ENCODE measurements around the gene MAGIX.

MAGIX gene

DNA sequence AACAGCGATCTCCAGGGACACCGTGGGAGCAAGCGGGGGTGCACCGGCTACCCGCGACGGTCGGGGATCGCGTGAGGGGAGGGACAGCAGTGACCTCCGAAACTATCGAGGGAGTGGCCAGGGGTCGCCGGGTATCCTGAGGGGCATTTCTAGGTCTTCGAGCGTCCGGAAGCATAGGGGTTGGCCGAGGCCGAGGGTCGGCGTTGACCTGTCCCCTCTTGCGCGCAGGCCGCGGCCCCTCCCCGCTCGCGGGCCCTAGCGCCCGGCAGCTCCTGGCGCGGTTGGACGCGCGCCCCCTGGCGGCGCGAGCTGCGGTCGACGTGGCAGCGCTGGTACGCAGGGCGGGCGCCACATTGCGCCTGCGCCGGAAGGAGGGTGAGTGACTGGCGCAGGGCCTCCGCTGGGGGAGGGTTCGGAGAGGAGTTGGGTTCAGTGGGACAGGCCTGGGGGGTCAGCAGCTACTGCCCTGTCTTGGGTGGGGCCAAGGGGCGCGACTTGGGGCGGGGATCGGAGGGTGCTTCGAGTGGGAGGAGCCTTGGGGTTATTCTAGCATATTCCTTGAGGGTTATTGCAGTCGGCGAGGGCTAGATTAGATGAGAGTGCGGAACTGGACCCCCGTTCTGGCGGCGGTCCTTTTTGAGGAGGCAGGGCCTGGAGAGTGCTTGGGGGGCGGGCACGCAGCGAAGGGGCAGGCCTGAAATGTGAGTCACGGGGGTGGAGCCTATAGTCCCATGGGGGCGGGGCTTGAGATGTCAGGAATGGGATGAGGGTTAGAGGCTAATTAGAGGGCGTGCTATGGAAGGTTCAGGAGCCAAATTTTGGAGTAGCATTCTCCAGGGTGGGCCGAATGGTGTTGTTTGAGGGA is 1.2 kb downstream of the MAGIX start:
- DNase-seq (ENCODE audit: insufficient read length, low spot score), result peak; percentile 75
- no peak for FAIRE-seq
- TF ChIP-seq, protein P1, sequence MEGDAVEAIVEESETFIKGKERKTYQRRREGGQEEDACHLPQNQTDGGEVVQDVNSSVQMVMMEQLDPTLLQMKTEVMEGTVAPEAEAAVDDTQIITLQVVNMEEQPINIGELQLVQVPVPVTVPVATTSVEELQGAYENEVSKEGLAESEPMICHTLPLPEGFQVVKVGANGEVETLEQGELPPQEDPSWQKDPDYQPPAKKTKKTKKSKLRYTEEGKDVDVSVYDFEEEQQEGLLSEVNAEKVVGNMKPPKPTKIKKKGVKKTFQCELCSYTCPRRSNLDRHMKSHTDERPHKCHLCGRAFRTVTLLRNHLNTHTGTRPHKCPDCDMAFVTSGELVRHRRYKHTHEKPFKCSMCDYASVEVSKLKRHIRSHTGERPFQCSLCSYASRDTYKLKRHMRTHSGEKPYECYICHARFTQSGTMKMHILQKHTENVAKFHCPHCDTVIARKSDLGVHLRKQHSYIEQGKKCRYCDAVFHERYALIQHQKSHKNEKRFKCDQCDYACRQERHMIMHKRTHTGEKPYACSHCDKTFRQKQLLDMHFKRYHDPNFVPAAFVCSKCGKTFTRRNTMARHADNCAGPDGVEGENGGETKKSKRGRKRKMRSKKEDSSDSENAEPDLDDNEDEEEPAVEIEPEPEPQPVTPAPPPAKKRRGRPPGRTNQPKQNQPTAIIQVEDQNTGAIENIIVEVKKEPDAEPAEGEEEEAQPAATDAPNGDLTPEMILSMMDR (IDR thresholded peaks at IDR 0.05; ENCODE audit: insufficient read depth, missing control alignments), result peak; percentile 50

DNA sequence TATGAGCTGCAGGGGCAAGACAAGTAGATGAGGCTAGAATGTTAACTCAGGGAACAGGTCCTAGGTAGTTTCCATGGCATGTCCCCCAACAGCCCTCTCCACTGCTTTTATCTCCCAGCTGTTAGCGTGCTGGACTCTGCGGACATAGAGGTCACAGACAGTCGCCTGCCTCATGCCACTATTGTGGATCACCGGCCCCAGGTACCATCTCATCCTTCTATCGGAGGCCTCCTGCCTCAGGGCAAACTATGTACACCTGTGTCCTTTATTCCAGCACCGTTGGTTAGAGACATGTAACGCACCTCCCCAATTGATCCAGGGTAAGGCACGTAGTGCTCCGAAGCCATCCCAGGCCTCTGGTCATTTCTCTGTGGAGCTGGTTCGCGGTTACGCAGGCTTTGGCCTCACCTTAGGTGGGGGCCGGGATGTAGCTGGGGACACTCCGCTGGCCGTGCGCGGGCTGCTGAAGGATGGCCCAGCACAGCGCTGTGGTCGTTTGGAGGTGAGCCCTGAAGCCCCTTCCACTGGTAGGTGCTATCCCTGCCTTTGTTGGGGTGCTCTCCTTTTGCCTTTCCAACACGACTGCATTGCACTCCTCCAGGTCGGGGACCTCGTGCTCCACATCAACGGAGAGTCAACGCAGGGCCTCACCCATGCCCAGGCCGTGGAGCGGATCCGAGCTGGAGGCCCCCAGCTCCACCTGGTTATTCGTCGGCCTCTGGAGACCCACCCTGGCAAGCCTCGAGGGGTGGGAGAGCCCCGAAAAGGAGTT is 2.2 kb downstream of the MAGIX start:
- TF ChIP-seq, protein P1 (IDR thresholded peaks at IDR 0.05; ENCODE audit: insufficient read depth, missing control alignments), result no peak
- DNase-seq (ENCODE audit: insufficient read length, low spot score) (no peak), FAIRE-seq (no peak)

DNA sequence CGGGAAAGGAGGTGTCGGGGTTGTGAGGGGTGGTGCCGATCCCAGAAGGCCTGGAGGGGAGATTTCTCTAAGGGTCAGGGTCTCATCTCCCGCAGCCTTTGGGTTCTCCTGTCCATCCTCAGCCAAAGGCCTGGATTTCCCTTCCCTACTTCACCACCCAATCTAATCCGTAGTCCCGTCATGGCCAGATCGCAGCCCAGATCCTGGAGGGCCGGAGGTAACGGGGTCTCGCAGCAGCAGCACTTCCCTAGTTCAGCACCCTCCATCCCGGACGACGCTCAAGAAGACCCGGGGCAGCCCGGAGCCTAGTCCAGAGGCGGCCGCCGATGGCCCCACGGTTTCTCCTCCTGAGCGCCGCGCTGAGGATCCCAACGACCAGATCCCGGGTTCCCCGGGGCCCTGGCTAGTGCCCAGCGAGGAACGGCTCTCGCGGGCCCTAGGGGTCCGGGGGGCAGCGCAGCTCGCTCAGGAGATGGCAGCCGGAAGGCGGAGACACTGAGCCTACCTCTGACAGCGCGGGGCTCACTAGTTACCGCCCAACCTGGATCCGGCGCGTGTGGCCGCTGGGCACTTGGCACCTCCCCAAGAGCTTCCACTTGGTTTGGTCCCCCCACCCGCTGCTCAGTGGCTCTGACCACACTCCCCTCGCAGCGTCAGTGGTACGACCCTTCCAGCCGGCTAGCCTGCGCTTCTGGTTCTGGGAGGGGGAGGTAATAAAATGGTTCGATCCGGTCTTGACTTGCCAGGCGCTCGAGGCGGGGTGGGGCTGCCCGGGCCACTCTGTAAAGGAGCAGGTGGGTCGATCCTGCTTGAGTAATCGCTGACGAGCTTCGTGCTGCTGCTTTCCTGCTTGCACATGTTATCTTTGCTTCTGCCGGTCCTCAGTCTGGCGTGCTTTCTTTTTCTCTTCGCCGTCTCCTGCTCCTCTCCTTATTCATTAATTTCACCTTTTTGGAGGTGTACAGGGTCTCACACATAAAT is 3.6 kb downstream of the MAGIX start:
- TF ChIP-seq, protein P1 (IDR thresholded peaks at IDR 0.05; ENCODE audit: insufficient read depth, missing control alignments), result no peak
- DNase-seq (ENCODE audit: insufficient read length, low spot score), result no peak
- FAIRE-seq, result no peak

DNA sequence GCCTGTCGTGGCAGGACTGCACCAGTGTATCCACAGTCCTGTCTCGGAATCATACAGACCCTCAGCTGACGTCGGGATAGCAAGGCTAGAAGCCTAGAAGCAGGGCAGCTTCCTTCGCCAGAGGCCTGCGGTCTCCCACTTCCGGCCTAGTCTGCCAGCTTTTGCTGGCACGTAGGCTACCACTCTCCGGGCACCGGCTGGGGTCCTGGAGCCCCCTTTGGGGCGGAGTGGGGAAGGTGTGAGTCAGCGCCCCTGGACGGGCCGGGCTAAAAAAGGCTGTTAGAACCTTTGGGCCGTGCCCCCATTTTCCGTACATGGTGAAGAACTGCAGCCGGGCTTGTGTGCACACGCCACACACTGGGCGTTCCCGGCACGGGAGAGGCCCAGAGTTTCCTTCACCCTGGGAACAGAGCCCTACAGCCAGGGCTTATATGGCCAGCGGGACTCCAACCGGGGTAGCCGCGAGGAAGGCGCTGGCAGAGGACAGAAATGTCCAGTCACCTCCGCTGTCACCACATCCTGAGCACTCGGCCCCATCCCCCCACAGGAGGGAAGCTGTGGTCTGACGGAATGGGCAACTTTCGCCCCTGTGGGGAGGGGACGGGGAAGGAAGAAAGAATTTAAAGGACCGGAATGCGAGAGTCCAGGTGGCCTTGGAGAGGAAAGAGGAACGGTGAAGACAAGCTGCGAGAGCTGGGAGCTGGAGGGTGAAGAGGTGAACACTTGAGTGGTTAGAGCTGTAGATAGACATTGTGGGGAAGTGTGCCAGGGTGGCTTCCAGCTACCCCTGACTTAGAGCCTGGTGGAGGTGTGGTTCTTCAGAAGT is 4.6 kb downstream of the MAGIX start:
- FAIRE-seq (no peak), DNase-seq (ENCODE audit: insufficient read length, low spot score) (no peak)
- TF ChIP-seq, protein P1 (IDR thresholded peaks at IDR 0.05; ENCODE audit: insufficient read depth, missing control alignments), result no peak

DNA sequence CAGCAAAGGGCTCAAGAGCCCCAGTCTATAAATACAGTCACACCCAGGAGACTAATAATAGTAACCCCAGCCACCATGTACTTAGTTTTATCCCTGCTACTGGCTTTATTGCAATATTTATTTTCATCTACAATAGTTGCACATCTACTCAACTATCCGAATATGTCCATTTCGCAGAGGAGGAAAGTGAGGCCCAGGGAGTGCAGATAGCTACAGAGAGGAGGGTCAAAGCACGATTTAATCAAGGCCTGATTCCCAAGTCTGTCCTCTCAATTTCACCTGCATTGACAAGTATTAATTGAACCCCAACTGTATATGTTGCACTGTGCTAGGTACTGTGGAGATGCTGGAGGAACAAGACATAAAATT is 5.2 kb downstream of the MAGIX start:
- FAIRE-seq (no peak), DNase-seq (ENCODE audit: insufficient read length, low spot score) (no peak)
- TF ChIP-seq, protein P1 (IDR thresholded peaks at IDR 0.05; ENCODE audit: insufficient read depth, missing control alignments), result no peak

DNA sequence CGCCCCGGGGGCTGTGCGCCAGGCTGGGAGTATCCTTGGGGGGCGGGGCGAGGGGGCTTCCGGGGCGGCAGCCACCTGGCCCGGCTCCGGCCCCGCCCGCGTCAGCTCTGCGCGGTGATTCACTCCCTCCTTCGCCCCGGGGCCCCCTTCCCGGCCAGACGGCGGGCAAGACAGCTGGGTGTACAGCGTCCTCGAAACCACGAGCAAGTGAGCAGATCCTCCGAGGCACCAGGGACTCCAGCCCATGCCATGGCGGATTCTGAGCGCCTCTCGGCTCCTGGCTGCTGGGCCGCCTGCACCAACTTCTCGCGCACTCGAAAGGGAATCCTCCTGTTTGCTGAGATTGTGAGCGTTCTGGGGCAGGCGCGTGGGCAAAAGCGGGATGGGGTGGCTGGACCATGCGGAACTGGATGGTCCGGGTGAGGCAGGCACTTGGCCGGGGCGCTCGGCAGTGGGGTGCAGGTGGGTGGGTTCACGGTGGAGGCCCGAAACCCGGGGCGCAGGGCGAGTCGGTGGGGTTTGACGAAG is 9.3 kb downstream of the MAGIX start, which contains the start of gene PLP2:
Gene PLP2, plus strand, starts transcription at position 147 of the 528 bp plus-strand sequence. Its CDS starts 103 bp downstream, at position 250.
- FAIRE-seq, result no peak
- DNase-seq (ENCODE audit: insufficient read length, low spot score), result no peak
- TF ChIP-seq, protein P1 (IDR thresholded peaks at IDR 0.05; ENCODE audit: insufficient read depth, missing control alignments), result no peak

Data from D721Med (cell line).